Measurements from ENCODE around the gene ABCA1. TPM values are rescaled to one million over a fixed set of nuclear protein-coding genes. Genes with fewer than 3 reads are reported as not detected.
A peak's percentile ranks its signal among the peaks of the same experiment; 100 is the strongest.

Gene ABCA1
- total and polyA plus RNA-seq, 2 of the 4 experiments (the other 2 are of a cell fraction) = 5.8 to 52.2 TPM

DNA sequence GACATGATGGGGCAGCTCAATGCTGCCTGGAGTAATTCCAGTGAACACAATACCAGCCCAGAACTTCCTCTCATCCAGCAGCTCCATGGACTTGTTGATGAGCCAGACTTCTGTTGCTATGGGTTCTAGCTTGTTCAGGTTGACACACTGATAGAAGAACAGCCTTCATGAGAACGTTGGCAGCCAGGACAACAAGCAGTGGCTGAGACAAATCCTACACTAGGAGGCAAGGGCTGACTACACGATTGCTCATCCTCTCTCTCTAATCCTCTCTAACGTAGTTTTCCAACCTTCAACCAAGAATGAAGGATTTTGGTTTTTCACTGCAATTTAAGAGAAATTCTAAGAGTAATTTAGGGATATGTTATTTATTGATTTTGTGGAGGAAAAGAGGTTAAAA lies 96.3 kb downstream of the ABCA1 start:
- Histone ChIP-seq H2BK5ac (ENCODE audit: low read depth, low read length, poor library complexity, severe bottlenecking) (no peak overlapping the region), H2AK5ac (ENCODE audit: low read depth, low read length) (no peak overlapping the region), H3K27me3 (ENCODE audit: control insufficient read depth, insufficient read depth, low read length) (no peaks in the 10 kb centered on the region), H4K20me1 (ENCODE audit: insufficient read depth, low read length) (no peaks in the 10 kb centered on the region; the same call in 1 of the 2 replicates), H3K4ac (ENCODE audit: low read depth, low read length) (no peak overlapping the region), H3K4me2 (ENCODE audit: low read depth, low read length) (no peak overlapping the region), H3K18ac (ENCODE audit: low read depth, low read length) (no peak overlapping the region), H2BK15ac (ENCODE audit: low read depth, low read length) (no peak overlapping the region), H2AK9ac (replicated peaks; ENCODE audit: low read depth, low read length, poor library complexity) (no peak overlapping the region), H2BK120ac (ENCODE audit: low read depth, low read length) (no peak overlapping the region), H4K5ac (ENCODE audit: low read depth, low read length) (no peak overlapping the region), H2BK20ac (ENCODE audit: low read depth, low read length) (no peak overlapping the region), H3K9ac (ENCODE audit: low read depth, low read length) (no peak overlapping the region), H4K8ac (ENCODE audit: low read depth in 2 of 2, low read length in 2 of 2) (no peak overlapping the region), H4K91ac (ENCODE audit: insufficient read depth, low read depth, low read length) (no peak overlapping the region), H2AFZ (replicated peaks; ENCODE audit: low read length, poor library complexity) (no peak overlapping the region), H3K27ac (ENCODE audit: insufficient read depth, low read length) (no peak overlapping the region), H3K56ac (ENCODE audit: extremely low read depth, insufficient read depth, low read length) (no peak overlapping the region), H3K4me3 (ENCODE audit: insufficient read depth, low read depth, low read length) (no peak overlapping the region), H3K79me1 (ENCODE audit: low read depth in 1 of 2, low read length in 2 of 2) (peaks cover 0 to 17% of the 10 kb centered on the region in 2 experiments; a peak in 3 of 4 replicates), H3K23ac (ENCODE audit: low read depth, low read length) (no peak overlapping the region), H3K9me3 (ENCODE audit: control insufficient read depth, insufficient read depth, low read length) (no peaks in the 10 kb centered on the region), H3K36me3 (ENCODE audit: control insufficient read depth, insufficient read depth, low read length) (peaks cover 77% of the 10 kb centered on the region), H3K14ac (replicated peaks; ENCODE audit: low read depth, low read length) (no peak overlapping the region), H3K9me1 (ENCODE audit: insufficient read depth, low read length) (peaks cover 29% of the 10 kb centered on the region), H3K4me1 (ENCODE audit: control insufficient read depth, insufficient read depth, low read length) (peaks cover 4% of the 10 kb centered on the region)
- WGBS, 2 experiments (ENCODE audit: extremely low coverage in 2 of 2, insufficient read length in 1 of 2) = no CpG with 5 or more reads among the region's 3 CpGs
- DNase-seq (peak; percentile 79), ATAC-seq (ENCODE audit: low read depth) (peak; percentile 30; the same call in 1 of the 2 replicates)
- intact Hi-C loops (cut with micrococcal nuclease) (no loop called here), dilution Hi-C loops (cut with HindIII; ENCODE audit: low sequenced_read_pairs, unreplicated experiment) (no loop called here), in situ Hi-C loops (cut with MboI; ENCODE audit: low sequenced_read_pairs) (no loop called here)
- BruUV-seq (replicated peaks) = no TSS peak
- no peak for TF ChIP-seq RAD21 (IDR thresholded peaks at IDR 0.05; ENCODE audit: low read length)
- no peak for TF ChIP-seq MAFK (IDR thresholded peaks at IDR 0.05; ENCODE audit: low read depth, low read length)
- no peak for TF ChIP-seq CEBPB (IDR thresholded peaks at IDR 0.05; ENCODE audit: low read depth, low read length)
- POLR2A ChIA-PET (ENCODE audit: unreplicated experiment) = no interaction called here
- CTCF ChIA-PET = no interaction called here
